RWPE1 (cell line): ENCODE measurements around the gene SH3RF3.

ENCODE experiments used
- CTCF ChIA-PET: fragments of 350-600 bp; sonication (Branson Sonifier 250); formaldehyde crosslinking; extraction: SDS; loops from one replicate; lab custom pipeline; 2021; lab: Yijun Ruan, JAX
- POLR2A ChIA-PET: fragments of 400-600 bp; formaldehyde crosslinking; extraction: SDS; loops from one replicate; lab custom pipeline; 2020; ENCODE audit warnings: antibody characterized with exemption; ENCODE audit not compliant: low non-redundant PET; lab: Yijun Ruan, JAX
- DNase-seq: peaks from one replicate; pipeline ENCODE4 v3.0.0; 2012; ENCODE audit warnings: low spot score
- H3K27ac ChIP-seq: fragments of 450-650 bp; 2 replicates; pipeline ENCODE4 v1.5.1; 2017
- TF ChIP-seq, protein P1 (sequence below): fragments of 450-650 bp; conservative IDR thresholded peaks from 2 replicates; pipeline ENCODE4 v1.5.1; 2017; ENCODE audit warnings: low read depth, mild to moderate bottlenecking

Gene SH3RF3

DNA sequence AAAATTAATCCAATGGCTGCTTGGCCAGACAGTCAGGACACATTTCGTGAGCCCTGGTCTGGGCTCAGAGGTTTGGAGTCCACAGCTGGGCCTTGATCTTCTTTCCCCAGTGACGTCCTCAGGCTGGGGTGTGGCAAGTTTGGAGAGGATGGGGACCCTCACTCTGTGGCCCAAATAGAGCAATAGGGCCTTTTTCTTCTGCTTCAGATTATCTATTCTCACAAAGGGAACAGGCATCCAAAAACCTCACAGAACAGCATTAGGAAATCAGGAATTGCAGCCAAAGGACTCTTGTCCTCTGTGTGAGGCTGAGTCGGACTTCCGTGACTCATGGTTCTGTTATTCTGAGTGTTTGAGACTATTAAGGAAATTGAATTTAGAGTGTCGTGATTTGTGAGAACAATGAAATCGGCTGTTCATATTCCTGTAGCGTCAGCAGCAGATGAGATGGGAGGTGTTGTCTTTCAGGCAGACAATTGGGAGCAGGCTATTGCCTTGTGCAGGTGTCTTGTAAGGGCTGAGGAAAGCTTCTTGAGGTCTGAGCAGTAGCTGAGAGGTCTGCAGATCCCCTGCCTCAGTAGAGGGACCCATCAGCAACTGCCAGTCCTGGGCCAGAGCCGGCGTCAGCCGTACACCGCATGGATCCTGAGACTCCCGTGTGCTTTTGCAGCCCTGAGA lies 113.8 kb downstream of the SH3RF3 start:
- POLR2A ChIA-PET: no interaction called here
- peak overlapping the region; percentile 93 for H3K27ac ChIP-seq
- peak; percentile 50 for DNase-seq
- CTCF ChIA-PET: no interaction called here
- TF ChIP-seq, protein P1, sequence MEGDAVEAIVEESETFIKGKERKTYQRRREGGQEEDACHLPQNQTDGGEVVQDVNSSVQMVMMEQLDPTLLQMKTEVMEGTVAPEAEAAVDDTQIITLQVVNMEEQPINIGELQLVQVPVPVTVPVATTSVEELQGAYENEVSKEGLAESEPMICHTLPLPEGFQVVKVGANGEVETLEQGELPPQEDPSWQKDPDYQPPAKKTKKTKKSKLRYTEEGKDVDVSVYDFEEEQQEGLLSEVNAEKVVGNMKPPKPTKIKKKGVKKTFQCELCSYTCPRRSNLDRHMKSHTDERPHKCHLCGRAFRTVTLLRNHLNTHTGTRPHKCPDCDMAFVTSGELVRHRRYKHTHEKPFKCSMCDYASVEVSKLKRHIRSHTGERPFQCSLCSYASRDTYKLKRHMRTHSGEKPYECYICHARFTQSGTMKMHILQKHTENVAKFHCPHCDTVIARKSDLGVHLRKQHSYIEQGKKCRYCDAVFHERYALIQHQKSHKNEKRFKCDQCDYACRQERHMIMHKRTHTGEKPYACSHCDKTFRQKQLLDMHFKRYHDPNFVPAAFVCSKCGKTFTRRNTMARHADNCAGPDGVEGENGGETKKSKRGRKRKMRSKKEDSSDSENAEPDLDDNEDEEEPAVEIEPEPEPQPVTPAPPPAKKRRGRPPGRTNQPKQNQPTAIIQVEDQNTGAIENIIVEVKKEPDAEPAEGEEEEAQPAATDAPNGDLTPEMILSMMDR: no peak

DNA sequence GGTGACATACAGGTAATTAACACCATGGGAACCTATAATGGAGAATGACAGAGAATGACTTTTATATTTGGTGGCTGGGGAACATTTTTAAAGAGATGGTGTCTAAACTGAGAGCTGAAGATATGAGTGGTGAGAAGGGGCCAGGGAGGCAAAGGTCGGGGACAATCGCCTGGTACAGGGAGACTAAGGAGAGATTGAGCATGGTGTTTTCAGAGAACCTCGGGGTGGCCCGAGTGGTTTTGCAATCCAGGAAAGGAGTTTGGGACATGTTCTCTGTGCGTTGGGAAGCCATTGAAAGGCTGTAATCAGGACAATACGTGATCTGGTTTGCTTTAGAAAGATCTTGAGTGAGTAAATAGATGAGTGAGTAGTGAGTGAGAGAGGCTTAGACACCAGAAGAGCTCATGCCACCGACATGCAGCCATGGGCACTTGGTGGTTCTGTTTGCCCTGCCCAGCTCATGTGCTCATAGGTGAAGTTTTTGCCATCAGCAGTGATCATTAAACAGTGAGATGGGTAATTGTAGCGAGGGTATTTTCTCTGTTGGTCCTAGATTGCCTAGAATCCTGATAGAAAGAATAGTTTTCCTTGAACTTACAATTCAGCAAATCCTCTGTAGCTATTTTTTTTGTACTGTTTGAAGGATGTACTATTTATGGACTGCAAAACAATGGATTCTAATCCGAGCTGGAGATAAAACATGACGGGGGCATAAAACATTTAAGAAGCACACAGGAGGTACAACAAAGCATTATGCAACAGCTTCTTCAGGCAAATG lies 114.7 kb downstream of the SH3RF3 start:
- peak overlapping the region; percentile 93 for H3K27ac ChIP-seq
- TF ChIP-seq, protein P1: no peak
- DNase-seq: no peak
- CTCF ChIA-PET: no interaction called here
- POLR2A ChIA-PET: no interaction called here

DNA sequence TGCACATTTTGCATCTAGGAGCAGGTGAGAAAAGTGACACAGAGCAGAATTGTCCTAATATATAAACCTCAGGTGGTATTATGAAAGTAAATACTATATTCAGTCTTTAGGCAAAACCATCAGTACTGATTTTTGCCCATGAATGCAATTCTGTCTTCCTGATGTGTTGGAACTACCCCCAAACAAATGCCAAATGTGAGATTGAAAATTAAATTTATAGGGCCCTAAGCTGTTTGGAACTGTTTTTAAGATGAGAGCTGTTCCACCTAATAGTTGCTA lies 115.2 kb downstream of the SH3RF3 start:
- TF ChIP-seq, protein P1: no peak
- no peak overlapping the region for H3K27ac ChIP-seq
- CTCF ChIA-PET: interaction anchor here (0.6 kb wide), 2 partner anchors 12 to 81 kb away, joined by 3 to 7 read pairs; no protein-coding TSS in a partner anchor
- POLR2A ChIA-PET: no interaction called here
- DNase-seq: no peak

GRCh38 chr2:109244750-109245382 lies 115.9 kb downstream of the SH3RF3 start:
- POLR2A ChIA-PET: no interaction called here

DNA sequence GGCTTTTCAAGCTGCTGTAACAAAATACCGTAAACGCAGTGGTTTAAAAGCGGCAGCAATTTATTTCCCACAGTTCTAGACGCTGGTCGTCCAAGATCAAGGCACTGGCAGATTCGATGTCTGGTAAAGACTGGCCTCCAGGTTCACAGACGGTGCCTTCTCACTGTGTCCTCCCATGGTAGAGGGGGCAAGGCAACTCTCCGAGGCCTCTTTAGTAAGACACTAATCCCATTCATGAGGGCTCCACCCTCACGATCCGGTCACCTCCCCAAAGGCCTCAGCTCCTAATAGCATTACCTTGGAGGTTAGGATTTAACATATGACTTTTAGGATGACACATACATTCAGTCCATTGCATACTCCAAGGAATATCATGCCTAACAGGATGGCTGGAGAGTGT lies 117.2 kb downstream of the SH3RF3 start:
- no peak for DNase-seq
- ChIA-PET CTCF (interaction anchor here (0.7 kb wide), 1 partner anchor 36 kb away, joined by 3 read pairs; no protein-coding TSS in a partner anchor), POLR2A (no interaction called here)
- TF ChIP-seq, protein P1: no peak
- no peak overlapping the region for H3K27ac ChIP-seq

More at GRCh38 chr2:109244750-109245382, 115.9 kb downstream of the SH3RF3 start:
- CTCF ChIA-PET: interaction anchor here (0.6 kb wide), 2 partner anchors 12 to 81 kb away, joined by 3 to 7 read pairs; no protein-coding TSS in a partner anchor
- no peak for DNase-seq
- TF ChIP-seq, protein P1: no peak
- peak overlapping the region; percentile 11; the same call in 1 of the 2 replicates for H3K27ac ChIP-seq

DNA sequence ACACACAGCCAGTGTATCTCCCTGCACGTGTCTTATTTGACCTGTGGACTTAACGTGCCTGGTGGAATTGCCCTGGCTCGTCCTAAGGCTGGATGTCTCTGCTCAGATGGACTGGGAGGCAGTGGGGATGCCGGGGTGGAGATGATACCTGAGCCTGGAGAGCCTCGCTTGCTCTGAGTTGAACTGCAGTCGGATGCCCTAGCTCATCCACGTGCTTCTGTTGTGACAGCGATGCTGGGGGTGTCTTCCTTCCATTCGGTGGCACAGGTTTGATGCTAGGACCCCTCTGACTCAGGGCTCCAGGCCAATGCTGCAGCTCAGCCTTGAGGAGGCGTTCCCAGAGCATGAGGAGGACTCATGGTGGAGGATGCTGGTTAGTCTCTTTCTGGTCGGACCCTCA lies 117.6 kb downstream of the SH3RF3 start:
- no peak for DNase-seq
- POLR2A ChIA-PET: no interaction called here
- no peak overlapping the region for H3K27ac ChIP-seq
- CTCF ChIA-PET: interaction anchor here (0.6 kb wide), 1 partner anchor 40 kb away, joined by 4 read pairs; no protein-coding TSS in a partner anchor
- TF ChIP-seq, protein P1: no peak
